HG02885 (cell line): ENCODE measurements around the gene NXNL1.

Experiments
- ATAC-seq: cut with Tn5 transposase; IDR thresholded peaks from one replicate; pipeline ENCODE4 v1.9.1; 2021; ENCODE audit warnings: mild to moderate bottlenecking; ENCODE audit not compliant: unreplicated experiment, poor library complexity

The NXNL1 gene

DNA sequence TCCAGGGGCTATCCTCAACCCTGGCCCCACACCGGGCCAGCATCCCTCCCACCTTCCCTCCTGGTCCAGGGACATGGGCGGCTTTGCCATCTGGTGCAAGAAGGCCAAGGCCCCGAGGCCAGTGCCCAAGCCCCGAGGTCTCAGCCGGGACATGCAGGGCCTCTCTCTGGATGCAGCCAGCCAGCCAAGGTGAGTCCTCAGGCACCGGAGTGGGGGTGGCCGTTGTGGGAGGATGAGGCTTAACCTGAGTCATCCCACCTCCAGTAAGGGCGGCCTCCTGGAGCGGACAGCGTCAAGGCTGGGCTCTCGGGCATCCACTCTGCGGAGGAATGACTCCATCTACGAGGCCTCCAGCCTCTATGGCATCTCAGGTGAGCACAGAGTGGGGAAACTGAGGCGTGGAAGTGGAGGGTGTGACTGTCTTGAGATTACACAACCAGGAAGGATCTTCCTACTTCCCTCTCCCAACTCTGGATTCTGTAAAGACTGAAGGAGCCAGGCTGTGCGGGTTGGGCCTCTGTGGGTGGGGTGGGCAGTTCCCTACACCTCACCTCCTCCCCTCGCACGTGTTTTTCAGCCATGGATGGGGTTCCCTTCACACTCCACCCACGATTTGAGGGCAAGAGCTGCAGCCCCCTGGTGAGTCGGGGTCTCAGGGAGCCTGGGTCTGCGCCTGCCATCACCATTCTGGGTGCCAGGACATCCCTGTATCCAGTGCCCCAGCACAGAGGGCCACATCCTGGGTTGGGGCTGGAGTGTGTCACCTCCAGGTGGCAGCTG lies 37.1 kb downstream of the NXNL1 start:
- no peak for ATAC-seq

DNA sequence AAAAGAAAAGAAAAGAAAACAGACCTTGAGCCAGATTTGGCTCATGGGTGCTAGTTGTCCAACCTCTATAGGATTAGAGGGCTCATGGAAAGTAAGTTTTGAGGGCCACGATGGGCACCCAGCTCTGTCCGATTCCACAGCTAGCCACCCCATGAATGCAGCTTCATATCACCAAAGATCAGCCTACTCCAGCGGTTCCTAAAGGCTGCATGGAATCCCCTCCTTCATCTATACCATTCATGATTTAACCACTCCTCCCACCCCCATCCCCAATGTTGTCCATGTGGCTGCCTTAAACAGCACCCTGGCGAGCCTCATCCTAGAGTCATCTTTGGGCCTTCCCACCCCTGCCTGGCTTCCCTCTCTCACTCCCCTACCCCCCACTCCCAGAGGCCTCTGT lies 38.8 kb downstream of the NXNL1 start:
- no peak for ATAC-seq

DNA sequence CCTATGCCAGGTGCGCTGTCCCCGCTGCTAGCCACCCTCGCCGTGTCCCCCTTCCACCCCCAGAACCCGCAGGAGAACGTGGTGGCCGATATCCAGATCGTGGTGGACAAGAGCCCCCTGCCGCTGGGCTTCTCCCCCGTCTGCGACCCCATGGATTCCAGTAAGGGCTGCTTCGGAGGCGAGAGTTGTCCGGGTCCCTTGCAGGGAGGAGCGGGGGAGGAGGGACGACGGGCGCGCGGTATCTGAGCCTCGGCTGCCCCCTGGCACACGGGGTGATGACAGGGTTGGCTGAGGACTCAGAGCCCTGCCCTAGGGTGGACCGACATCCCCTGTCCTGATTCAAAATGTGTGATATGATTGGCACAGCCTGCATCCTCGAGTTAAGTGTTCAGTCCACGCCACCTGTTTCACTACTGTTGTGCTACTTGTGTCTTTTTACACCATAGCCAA lies 40.2 kb downstream of the NXNL1 start:
- ATAC-seq: no peak

DNA sequence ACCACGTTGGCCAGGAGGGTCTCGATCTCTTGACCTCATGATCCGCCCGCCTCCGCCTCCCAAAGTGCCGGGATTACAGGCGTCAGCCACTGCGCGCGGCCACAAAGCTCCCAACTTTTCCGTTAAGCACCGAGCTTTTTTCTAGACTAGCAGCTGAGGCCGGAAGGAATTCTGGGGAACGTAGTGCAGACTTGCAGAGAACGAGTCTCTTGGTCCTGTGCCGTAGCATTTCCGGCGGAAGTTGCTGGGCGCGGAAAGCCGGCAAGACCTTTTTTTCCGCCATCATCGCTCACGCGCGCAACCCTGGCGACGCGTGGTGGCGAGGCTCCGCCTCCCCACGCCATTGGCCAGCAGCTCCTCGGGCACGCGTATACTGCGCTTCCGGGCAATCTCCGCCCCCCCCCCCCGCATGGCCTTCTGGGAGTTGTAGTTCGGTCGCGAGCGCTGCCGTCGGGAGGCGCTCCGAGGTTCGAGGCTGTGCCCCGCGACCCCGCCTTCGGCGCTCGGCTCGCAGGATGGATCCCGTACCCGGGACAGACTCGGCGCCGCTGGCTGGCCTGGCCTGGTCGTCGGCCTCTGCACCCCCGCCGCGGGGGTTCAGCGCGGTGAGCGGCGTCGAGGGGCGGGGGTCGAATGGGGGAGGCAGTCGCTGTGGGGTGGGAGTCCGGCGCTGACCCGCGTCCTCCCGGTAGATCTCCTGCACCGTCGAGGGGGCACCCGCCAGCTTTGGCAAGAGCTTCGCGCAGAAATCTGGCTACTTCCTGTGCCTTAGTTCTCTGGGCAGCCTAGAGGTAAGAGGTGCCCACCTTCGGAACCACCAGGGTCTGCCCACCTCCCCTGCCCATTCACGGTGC lies 40.9 kb downstream of the NXNL1 start, which contains the start of gene MVB12A:
Gene MVB12A, plus strand, starts transcription at position 427 of the 854 bp plus-strand sequence. Its CDS starts 89 bp downstream, at position 516.
- peak; percentile 92 for ATAC-seq

DNA sequence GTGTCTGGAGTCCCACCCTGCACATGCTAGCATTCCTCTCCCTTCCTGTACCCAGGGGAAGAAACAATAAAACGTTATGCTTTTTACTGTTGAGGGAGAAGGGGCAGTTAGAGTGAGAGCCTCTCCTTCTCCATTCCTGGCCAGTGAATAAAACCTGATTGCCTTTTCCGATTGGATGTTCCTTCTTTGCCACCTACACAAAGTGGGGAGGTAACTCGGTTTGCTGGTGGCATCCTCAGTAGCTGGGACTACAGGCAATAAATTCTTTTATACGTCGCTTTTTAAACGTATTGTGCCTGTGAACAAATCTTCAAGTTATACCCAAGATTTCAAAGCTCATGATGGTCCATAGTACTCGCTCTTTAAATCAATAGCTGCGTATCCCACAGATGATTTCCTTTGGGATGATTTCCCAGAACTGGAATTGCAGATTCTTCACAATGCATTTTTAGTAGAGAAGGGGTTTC lies 41.5 kb downstream of the NXNL1 start:
- no peak for ATAC-seq

DNA sequence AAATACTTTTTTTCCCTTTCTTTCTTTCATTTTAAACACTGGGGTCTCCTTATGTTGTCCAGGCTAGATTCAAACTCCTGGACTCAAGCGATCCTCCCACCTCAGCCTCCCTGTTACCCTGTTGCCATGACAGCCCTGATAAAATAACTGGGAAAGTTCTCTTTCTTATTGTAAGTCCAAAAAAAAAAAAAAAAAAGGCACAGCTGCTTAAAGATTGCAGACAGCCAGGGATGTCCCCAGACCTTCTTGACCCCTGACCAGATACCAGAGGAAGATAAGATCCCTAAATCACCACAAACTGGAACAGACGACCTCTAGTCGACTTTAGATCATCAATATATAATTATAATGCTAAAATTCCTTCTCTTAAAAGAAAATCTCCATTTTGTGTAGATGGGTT lies 42.0 kb downstream of the NXNL1 start:
- no peak for ATAC-seq

DNA sequence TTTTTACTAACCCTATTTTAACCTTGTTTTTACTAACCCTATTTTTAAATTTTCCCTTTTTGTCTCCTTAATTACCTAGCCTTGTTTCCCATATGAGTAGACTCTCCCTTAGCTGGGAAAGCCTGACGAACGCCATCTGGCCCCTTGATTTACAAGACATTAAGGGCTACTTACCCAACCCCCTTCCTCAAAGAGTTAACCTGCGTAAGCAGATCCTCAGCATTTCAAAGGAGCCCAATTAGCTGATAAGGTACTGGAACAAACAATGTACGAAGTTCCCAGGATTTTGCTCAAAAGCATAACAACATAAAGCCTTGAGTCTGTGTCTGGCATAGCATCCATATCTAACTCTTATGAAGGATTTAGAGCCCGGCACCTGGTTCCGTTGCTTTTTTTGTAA lies 45.6 kb downstream of the NXNL1 start:
- ATAC-seq: no peak

DNA sequence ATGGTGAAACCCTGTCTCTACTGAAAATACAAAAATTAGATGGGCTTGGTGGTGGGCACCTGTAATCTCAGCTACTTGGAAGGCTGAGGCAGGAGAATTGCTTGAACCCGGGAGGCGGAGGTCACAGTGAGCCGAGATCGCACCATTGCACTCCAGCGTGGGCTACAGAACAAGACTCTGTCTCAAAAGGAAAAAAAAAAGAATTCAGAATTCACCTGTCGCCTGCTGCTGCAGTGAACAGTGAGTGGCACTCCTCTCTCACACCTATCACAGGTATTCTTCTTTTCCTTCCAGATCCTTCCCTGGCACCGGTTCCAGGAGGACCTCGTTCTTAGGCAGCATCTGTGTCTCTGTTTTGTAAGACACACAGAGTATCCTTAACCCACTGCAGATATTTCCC lies 46.6 kb downstream of the NXNL1 start:
- ATAC-seq: no peak

DNA sequence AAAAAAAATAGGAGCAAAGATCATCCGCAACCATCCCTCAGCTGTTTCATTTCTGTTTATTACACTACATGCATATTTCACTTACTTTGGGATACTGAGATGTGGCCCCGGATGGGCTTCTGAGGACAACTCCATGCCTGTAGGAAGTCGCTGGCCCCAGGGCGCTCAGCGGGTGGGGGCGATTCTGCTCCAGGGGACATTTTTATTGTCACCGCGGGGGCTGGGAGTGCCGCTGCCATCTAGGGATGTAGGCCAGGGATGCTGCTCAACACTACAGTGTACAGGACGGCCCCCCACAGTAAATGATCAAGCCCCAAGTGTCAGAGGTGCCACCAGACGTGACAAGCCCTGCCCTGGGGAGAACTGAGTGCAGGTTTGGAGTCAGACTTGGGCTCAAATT lies 48.9 kb downstream of the NXNL1 start:
- ATAC-seq: no peak

DNA sequence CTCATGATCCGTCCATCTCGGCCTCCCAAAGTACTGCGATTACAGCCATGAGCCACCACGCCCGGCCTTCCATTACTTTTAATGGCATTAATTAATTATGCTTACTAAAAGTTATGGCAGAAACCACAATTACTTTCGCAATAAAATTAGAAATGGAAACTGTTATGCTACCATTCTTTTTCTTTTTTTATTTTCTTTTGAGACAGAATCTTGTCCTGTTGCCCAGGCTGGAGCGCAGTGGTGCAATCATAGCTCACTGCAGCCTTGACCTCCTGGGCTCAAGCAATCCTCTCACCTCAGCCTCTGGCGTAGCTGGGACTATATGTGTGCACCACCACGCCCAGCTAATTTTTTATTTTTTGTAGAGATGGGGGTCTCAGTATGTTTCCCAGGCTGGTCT lies 50.7 kb downstream of the NXNL1 start:
- ATAC-seq: no peak

DNA sequence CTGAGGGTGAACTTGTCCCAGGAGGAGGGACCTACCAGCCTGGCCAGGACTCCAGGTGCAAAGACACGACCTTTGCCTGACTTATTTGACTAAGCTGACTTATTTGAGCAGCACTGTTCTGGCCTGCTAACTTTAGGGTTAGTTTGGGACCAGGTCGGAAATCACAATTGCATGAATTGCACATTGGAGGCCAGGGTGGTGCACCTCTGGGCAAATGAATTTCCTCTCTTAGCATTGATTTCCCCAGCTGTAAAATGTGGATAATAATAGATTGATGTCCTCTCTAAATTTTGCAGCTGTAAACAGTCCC lies 53.9 kb downstream of the NXNL1 start:
- no peak for ATAC-seq

DNA sequence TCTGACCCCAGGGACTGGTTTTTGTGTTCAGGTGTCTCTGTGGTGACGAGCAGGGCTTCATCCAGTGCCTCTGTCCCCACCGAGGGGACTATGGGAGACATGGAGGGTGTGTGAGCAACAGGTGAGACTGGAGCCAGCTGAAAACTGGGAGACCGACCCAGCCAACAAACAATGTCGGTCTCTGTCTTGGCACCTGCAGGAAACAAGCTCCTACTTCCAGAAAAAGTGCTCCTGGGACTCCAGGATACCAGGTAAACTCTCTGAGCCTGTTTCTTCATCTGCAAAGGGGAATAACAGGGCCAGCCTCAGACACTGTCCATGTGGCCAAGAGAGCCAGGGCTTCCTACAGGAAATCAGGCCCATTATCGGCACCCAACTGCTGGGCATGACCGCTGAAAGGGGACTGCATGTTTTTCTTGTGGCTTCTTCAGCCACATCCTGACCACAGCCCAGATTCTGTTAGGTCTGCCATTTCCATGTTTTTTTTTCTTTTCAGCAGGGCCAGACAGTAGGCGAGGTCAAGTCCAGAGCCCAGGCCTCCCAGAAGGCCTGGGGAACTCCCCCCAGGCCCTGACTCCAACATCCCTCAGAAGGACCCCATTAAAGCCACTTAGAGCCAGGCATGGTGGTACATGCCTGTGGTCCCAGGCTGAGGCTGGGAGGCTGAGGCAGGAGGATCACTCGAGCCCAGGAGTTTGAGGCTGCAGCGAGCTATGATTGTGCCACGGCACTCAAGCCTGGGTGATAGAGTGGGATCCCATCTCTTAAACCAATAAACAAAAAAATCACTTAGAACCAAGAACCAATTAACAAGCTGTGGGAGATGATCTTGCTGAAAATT lies 54.5 kb downstream of the NXNL1 start:
- ATAC-seq: peak; percentile 14
